CD4-positive, alpha-beta T cell (primary cell): ENCODE data around the gene ROM1. TPM values are rescaled to one million over a fixed set of nuclear protein-coding genes. Genes with fewer than 3 reads are reported as not detected.

Experiments
- ATAC-seq: fragments of 200-7000 bp; cut with Tn5 transposase; one replicate; pipeline ENCODE4 v1.10.0; 2022; ENCODE audit warnings: mild to moderate bottlenecking; ENCODE audit not compliant: poor library complexity
- CTCF ChIA-PET: fragments of 350-600 bp; sonication (Branson Sonifier 250); formaldehyde crosslinking; loops from one replicate; lab custom pipeline; 2021; ENCODE audit warnings: antibody characterized with exemption, inconsistent platforms; lab: Charles Lee
- POLR2A ChIA-PET: fragments of 350-600 bp; sonication (Branson Sonifier 250); formaldehyde crosslinking; loops from one replicate; lab custom pipeline; 2021; ENCODE audit warnings: antibody characterized with exemption, inconsistent platforms; lab: Charles Lee
- DNase-seq, 14 experiments: peaks; one replicate each; pipeline ENCODE4 v3.0.0-alpha.2; 2013 to 2020; ENCODE audit warnings: mixed read lengths in 2 of 14
- H3K27ac ChIP-seq, 2 donors: one replicate each; pipeline versions ENCODE4 v1.5.1 to v1.7.0; 2013; ENCODE audit warnings: low read length in 2 of 2, low read depth in 1 of 2, mild to moderate bottlenecking in 1 of 2
- H3K27me3 ChIP-seq, 2 experiments: 1 replicate in 1 of 2; 2 replicates in 1 of 2; pipeline versions ENCODE4 v1.6.1 to v1.7.0; 2013; ENCODE audit warnings: low read length in 2 of 2, control low read depth in 1 of 2, mild to moderate bottlenecking in 1 of 2, moderate library complexity in 1 of 2; ENCODE audit not compliant: insufficient read depth in 2 of 2, control insufficient read depth in 1 of 2
- H3K36me3 ChIP-seq: one replicate; pipeline ENCODE4 v1.6.1; 2013; ENCODE audit warnings: low read length, control low read depth; ENCODE audit not compliant: insufficient read depth
- H3K4me1 ChIP-seq: one replicate; pipeline ENCODE4 v1.6.1; 2013; ENCODE audit warnings: low read length, control low read depth; ENCODE audit not compliant: insufficient read depth
- H3K4me3 ChIP-seq: one replicate; pipeline ENCODE4 v1.5.1; 2013; ENCODE audit warnings: mild to moderate bottlenecking, low read length, moderate library complexity
- H3K9me3 ChIP-seq, 2 experiments: 1 replicate in 1 of 2; 2 replicates in 1 of 2; pipeline versions ENCODE4 v1.6.1 to v1.7.0; 2013; ENCODE audit warnings: low read length in 2 of 2, mild to moderate bottlenecking in 2 of 2, control low read depth in 1 of 2, moderate library complexity in 1 of 2; ENCODE audit not compliant: control insufficient read depth in 1 of 2, insufficient read depth in 1 of 2
- H3K27ac Mint-ChIP-seq: one replicate; pipeline ENCODE4 v1.8.0; 2020; ENCODE audit warnings: mixed read lengths
- H3K27me3 Mint-ChIP-seq: one replicate; pipeline ENCODE4 v1.8.0; 2021; ENCODE audit warnings: mixed read lengths
- H3K36me3 Mint-ChIP-seq: one replicate; pipeline ENCODE4 v1.8.0; 2021; ENCODE audit warnings: low read depth, mixed read lengths
- H3K4me1 Mint-ChIP-seq: one replicate; pipeline ENCODE4 v1.8.0; 2021; ENCODE audit warnings: low read depth, mixed read lengths
- H3K4me3 Mint-ChIP-seq: one replicate; pipeline ENCODE4 v1.8.0; 2020; ENCODE audit warnings: mild to moderate bottlenecking, mixed read lengths
- H3K9me3 Mint-ChIP-seq: one replicate; pipeline ENCODE4 v1.8.0; 2020; ENCODE audit warnings: mixed read lengths
- intact Hi-C, 2 experiments: fragments of 100-400 bp; cut with DNase I in 1 of 2; cut with micrococcal nuclease in 1 of 2; formaldehyde crosslinking; loops; one replicate each; pipeline versions ENCODE4 v1.15.1 to v1.9.0; 2023 to 2025; cut with DNase I, micrococcal nuclease
- total RNA-seq, 174 experiments: library from RNA in 2 of 174; stranded (reverse) in 2 of 174; gene quantifications; one replicate each; pipeline ENCODE4 v1.2.3 and lab custom pipeline; 2021 to 2026
- TF ChIP-seq, protein P1 (sequence below): fragments of 200-600 bp; IDR thresholded peaks from one replicate; pipeline ENCODE4 v1.8.0; 2022; ENCODE audit warnings: antibody characterized with exemption, mild to moderate bottlenecking

Gene ROM1
- total RNA-seq, 2 experiments from 2014 or later, result 0.42 to 0.71 TPM

DNA sequence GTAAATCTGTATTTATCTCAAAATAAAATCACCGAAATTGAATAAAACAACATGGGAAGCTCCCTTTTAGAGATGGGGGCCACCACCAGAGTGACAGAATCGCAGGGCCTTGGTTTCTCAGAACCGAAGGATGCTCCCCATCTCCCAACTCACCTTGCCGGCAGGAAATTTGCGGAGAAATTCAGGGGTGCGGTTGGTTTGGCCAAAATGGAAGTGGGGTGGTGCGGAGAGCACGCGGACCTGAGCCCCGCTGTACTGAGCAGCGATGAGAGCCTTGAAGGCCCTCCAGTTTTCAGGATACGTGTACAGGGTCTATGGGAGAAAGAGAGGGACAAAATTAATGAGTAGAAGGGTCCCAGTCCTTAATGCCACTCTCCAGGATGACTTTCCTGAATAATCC is 40.6 kb upstream of the ROM1 start:
- TF ChIP-seq, protein P1, sequence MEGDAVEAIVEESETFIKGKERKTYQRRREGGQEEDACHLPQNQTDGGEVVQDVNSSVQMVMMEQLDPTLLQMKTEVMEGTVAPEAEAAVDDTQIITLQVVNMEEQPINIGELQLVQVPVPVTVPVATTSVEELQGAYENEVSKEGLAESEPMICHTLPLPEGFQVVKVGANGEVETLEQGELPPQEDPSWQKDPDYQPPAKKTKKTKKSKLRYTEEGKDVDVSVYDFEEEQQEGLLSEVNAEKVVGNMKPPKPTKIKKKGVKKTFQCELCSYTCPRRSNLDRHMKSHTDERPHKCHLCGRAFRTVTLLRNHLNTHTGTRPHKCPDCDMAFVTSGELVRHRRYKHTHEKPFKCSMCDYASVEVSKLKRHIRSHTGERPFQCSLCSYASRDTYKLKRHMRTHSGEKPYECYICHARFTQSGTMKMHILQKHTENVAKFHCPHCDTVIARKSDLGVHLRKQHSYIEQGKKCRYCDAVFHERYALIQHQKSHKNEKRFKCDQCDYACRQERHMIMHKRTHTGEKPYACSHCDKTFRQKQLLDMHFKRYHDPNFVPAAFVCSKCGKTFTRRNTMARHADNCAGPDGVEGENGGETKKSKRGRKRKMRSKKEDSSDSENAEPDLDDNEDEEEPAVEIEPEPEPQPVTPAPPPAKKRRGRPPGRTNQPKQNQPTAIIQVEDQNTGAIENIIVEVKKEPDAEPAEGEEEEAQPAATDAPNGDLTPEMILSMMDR, result no peak
- ChIA-PET CTCF (interaction anchor here (1.3 to 3.0 kb wide), 5 partner anchors 12 to 148 kb away, joined by 3 to 14 read pairs (median 10); partner anchors contain the start of gene TUT1), POLR2A (interaction anchor here (0.6 to 5.8 kb wide), 7 partner anchors 15 to 182 kb away, joined by 3 to 127 read pairs (median 16); partner anchors contain the start of genes LBHD1, MTA2, TUT1 and UQCC3)
- no peaks in the 10 kb centered on the region for H3K27me3 ChIP-seq
- Mint-ChIP-seq H3K36me3 (peaks cover 85% of the 10 kb centered on the region), H3K27me3 (no peaks in the 10 kb centered on the region), H3K4me1 (peaks cover 56% of the 10 kb centered on the region), H3K9me3 (no peaks in the 10 kb centered on the region), H3K4me3 (peak overlapping the region; percentile 76), H3K27ac (peak overlapping the region; percentile 89)
- no peaks in the 10 kb centered on the region for H3K9me3 ChIP-seq
- H3K36me3 ChIP-seq, result peaks cover 62% of the 10 kb centered on the region
- ATAC-seq (no peak), DNase-seq (no peak)
- H3K27ac ChIP-seq, result peak overlapping the region in 1 of 2 donors; percentile 83
- H3K4me3 ChIP-seq, result peak overlapping the region; percentile 82
- intact Hi-C loops, result no loop called here
- H3K4me1 ChIP-seq, result peaks cover 49% of the 10 kb centered on the region

DNA sequence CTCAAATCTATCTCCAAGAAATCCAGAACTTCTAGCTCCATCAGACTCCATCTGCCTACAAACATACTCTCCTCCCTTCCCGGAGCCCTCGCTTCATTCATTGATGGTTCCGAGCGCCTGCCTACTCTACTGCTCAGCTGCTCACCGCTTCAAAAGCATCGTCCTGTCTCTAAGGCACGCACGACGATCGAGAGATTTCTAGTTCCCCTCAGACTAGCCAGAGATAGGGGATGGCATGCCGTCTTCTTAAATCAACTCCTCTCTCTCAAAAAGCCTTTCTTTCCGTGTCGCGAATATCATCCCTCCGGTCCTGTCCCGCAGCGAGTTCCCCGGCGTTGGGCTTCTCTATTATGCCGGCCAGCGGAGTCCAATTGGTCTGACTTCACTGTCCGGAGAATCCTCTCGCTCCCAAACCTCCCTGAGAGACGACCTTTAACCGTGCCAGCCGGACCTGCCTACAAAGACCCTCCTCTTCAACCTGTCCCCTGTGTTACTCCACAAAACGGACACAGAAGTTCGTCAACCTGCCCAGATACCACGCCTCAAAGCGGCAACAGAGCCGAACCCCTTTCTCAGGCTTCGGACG is 40.0 kb upstream of the ROM1 start:
- Histone ChIP-seq H3K4me3 (peak overlapping the region; percentile 82), H3K27ac (peak overlapping the region; percentile 76 to 83), H3K9me3 (no peaks in the 10 kb centered on the region), H3K4me1 (peaks cover 48% of the 10 kb centered on the region), H3K36me3 (peaks cover 61% of the 10 kb centered on the region), H3K27me3 (no peaks in the 10 kb centered on the region)
- no peak for ATAC-seq
- peak in 4 of 14 experiments; percentile 20 to 70 (median 48) for DNase-seq
- Mint-ChIP-seq H3K36me3 (peaks cover 89% of the 10 kb centered on the region), H3K4me3 (peak overlapping the region; percentile 93), H3K9me3 (no peaks in the 10 kb centered on the region), H3K27me3 (no peaks in the 10 kb centered on the region), H3K4me1 (peaks cover 55% of the 10 kb centered on the region), H3K27ac (peak overlapping the region; percentile 89)
- ChIA-PET CTCF (interaction anchor here (1.3 to 3.0 kb wide), 7 partner anchors 12 to 214 kb away, joined by 3 to 14 read pairs (median 9); partner anchors contain the start of genes MTA2, TMEM179B and TUT1), POLR2A (interaction anchor here (0.6 to 5.8 kb wide), 42 partner anchors 12 to 1512 kb away, joined by 3 to 127 read pairs (median 6); partner anchors contain the start of genes AHNAK, B3GAT3, C11orf98 and CSKMT)
- intact Hi-C loops, result loop anchor here in 1 of 2 experiments (1.0 kb wide), 1 partner anchor 22 kb away; no protein-coding TSS in a partner anchor
- TF ChIP-seq, protein P1, result no peak

DNA sequence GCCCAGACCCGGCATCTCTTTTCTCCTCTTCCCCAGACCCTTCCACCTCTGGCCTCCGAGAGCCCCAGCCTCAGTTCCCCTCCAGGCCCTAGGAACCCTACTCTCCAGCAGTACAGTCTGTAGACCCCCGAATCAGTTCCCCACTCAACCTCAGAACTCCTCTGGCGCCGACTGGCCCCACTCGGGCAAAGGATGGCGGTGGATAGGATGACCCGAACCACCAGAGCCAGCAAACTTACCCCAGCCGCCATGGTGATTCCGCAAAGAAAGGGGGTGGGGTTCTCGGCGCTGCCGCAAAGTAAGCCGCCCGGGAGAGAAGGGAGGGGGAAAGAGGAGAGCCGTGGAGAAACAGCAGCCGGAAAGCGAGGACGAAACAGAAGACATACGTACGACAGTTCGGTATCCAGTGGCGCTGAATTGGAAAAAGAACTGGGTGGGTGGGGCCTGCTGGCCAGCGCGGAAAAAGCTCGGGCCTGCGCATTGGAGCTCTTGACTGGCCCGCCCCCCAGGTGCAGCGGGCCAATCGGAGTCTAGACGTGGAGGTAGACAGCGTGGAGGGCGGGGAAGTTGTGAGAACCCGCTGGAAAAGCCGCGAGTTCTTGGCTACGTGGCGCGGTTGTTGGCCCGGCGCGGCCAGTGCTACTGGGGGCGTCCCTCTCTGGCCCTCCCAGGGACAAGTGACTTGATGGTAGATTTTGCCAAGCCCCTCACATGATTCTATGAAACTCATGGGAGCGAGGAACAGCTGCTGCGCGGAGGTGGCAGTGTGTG is 39.3 kb upstream of the ROM1 start, which contains the start of gene EEF1G:
EEF1G (minus strand) TSS at position 300 of the 771 bp plus-strand sequence; CDS start at position 251, 49 bp downstream.
- Histone ChIP-seq H3K27me3 (no peaks in the 10 kb centered on the region), H3K27ac (peak within 1 kb of the TSS; percentile 76 to 83), H3K9me3 (no peaks in the 10 kb centered on the region), H3K4me1 (peaks cover 48% of the 10 kb centered on the region), H3K4me3 (peak within 1 kb of the TSS; percentile 82), H3K36me3 (peaks cover 62% of the 10 kb centered on the region)
- Mint-ChIP-seq H3K27ac (peak within 1 kb of the TSS; percentile 89), H3K4me1 (peaks cover 55% of the 10 kb centered on the region), H3K36me3 (peaks cover 89% of the 10 kb centered on the region), H3K9me3 (no peaks in the 10 kb centered on the region), H3K27me3 (no peaks in the 10 kb centered on the region), H3K4me3 (peak within 1 kb of the TSS; percentile 93)
- ChIA-PET CTCF (interaction anchor here (1.3 to 3.0 kb wide), 7 partner anchors 13 to 214 kb away, joined by 3 to 14 read pairs (median 9); partner anchors contain the start of genes MTA2, TMEM179B and TUT1), POLR2A (interaction anchor here (0.6 to 5.8 kb wide), 49 partner anchors 9 to 1744 kb away, joined by 3 to 127 read pairs (median 5); partner anchors contain the start of genes AHNAK, B3GAT3, C11orf98 and CSKMT)
- ATAC-seq (peak; percentile 94), DNase-seq (peak; percentile 95 to 100 (median 97))
- TF ChIP-seq, protein P1, result no peak
- intact Hi-C loops, result loop anchor here (1.0 to 2.0 kb wide), 3 partner anchors 17 to 22 kb away; partner anchors contain the start of gene TUT1 (in 2 of the 2)
